CD4-positive, alpha-beta T cell treated with Interleukin-15 for 1 hour (primary cell): ENCODE results near the gene VPREB1.
"Not testable (repeated sequence)": the region's sequence is repeated elsewhere in the genome, so short reads cannot be mapped to it uniquely, and the experiment has no call there.

ENCODE experiments used
- DNase-seq: peaks from one replicate; pipeline ENCODE4 v3.0.0-alpha.2; 2020

VPREB1 gene

DNA sequence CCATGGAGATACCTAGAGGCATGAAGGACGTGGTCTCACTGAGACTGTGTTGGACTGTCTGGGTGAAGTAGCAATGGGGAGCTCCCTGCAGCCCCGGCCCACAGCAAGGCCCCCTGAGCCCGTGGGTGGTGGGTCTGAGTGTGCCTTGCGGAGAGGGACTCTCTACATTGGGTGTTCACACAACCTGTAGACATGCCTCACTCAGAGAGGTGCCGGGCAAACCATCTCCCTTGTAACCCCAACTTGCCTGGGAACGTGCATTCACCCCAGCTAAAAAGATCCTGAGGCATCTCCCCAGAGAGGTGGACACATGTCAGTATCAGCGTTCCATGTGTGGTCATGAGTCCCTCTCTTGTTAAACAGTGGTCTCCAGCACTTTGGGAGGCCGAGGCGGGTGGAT lies 2.1 kb downstream of the VPREB1 start:
- DNase-seq, result no peak

DNA sequence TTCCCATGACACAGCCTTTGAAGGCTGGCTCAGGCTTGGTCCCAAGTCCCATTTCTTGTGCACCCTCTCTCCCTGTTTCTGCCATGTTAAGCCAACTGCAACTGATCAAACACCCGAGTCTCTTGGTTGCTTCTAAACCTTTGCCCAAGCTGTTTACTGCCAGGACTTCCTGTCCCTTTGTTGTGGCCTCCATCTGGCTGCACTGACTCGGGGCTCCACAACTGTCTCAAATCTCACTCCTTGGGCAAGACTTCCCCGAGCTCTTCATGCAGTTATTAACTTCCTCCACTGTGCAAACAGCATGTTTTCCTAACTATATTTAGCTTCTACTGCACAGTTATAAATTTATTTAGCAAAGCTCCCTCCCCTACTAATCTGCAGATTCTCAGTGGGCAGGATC lies 4.3 kb downstream of the VPREB1 start:
- DNase-seq, result no peak

DNA sequence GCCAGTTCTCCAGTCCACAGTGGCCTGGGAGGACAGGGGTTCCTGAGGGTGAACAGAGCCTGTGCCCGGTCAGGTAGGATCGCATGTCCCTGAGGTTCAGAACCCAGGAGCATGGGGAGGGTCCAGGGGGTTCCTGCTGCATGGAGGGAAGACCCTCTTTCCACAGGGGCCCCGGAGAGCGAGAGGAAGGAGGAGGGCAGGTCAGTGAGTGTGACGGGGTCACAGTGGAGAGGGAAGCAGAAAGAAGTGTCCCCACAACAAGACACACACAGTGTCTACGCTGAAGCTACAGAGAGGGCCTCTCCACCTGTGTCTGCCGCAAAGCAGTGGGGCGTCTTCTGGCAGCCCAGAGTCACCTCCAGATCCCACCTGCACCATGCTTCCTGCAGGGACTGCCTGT lies 6.1 kb downstream of the VPREB1 start:
- DNase-seq, result not testable (repeated sequence)

DNA sequence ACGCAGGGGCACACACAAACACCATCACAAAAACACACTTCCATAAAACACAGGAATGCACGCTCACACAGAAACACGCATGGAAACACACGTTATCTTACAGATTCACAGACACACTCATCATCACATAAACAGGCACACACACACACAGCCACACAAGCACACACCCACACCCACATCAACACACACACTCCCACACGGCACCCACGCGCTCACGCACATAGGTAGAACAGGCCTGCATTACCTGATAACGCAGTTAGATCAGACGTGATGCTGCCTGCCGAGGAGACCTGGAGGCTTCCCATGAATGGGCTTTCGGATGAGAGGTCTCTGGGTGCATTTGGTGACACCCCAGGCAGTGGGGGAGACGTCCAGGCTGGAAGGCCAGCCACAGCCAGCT lies 11.5 kb downstream of the VPREB1 start:
- DNase-seq, result not testable (repeated sequence)

DNA sequence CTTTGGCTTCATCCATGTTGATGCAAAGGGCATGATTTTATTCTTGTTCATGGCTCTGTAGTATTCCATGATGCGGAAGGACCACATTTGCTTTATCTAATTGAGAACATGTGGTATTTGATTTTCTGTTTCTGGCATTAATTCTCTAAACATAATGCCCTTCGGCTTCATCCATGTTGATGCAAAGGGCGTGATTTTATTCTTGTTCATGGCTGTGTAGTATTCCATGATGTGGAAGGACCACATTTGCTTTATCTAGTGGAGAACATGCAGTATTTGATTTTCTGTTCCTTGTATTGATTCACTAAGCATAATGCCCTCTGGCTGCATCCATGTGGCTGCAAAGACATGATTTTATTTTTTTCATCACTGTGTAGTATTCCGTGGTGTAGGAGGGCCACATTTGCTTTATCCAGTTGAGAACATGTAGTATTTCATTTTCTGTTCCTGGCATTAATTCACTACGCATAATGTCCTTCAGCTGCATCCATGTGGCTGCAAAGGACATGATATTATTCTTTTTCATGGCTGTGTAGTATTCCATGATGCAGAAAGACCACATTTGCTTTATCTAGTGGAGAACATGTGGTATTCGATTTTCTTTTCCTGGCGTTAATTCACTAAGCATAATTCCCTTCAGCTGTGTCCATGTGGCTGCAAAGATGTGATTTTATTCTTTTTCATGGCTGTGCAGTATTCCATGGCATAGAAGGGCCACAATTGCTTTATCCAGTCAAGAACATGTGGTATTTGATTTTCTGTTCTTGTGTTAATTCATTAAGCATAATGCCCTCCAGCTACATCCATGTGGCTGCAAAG lies 14.2 kb downstream of the VPREB1 start:
- DNase-seq, result not testable (repeated sequence)

DNA sequence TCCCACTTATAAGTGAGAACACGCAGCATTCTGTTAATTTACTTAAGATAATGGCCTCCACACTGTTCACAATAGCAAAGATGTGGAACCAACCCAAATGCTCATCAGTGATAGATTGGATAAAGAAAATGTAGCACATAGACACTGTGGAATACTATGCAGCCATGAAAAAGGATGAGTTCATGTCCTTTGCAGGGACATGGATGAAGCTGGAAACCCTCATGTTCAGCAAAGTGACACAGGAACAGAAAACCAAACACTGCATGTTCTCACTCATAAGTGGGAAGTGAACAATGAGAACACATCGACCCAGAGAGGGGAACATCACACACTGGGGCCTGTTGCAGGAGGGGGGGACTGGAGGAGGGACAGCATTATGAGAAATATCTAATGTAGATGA lies 15.6 kb downstream of the VPREB1 start:
- not testable (repeated sequence) for DNase-seq

DNA sequence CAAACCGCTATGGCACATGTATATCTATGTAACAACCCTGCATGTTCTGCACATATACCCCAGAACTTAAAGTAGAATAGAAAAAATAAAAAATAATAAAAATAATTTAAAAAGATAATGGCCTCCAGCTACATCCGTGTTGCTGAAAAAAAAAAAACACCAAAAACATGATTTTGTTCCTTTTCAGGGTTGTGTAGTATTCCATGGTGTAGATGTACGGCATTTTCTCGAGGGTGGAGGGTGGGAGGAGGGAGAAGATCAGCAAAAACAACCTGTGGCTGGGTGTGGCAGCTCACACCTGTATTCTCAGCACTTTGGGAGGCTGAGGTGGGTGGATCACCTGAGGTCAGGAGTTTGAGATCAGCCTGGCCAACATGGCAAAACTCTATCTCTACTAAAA lies 16.0 kb downstream of the VPREB1 start:
- DNase-seq, result not testable (repeated sequence)

DNA sequence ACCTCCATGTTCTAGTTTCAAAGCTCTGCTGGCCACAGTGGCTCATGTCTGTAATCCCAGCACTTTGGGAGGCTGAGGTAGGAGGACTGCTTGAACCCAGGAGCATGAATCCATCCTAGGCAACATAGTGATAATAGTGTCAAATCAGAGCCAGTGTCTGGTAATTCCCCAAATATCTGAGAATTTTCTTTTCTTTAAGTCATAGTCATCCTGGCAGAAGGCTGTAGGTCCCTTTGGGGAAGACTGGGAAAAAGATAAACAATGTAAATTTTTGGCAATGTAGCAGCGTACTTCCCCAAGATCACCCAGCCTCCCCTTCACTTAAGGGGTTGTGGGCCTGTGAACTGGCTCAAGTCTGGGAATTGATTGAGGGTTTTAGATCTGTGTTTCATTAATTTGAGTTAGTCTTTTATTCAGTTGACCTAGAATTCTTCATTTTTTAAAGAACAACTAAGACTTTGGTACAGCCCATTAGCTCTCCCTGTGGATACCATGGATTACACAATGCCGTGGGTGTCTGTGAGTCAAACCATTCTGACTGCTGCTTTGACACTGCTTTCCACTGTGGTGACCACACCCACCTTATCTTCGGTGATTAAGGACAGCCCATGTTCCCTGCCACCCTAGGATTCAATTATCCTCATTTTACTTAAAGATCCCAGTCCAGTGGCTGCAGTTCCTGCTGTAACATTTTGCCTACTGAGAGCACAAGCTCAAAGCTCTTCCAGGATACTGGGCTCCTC lies 17.9 kb downstream of the VPREB1 start:
- DNase-seq, result not testable (repeated sequence)

DNA sequence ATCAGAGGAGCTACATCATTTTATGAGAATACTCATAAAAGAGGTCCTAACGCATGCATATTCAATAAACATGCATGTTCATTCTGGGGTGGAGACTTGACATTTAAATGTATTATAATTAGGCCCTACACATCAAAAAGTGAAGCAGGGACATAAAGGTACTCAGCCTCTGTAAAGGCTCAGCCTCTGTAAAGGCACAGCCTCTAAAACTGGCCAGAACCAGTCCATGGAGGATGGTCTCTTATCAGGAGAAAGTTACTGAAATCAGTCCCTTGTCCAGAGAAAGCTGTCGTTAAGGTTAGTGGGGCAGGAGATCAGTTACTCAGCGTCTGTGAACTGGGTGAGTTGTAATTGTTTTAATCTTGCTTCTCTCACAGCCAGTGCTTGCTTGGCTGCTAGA lies 19.2 kb downstream of the VPREB1 start:
- DNase-seq, result not testable (repeated sequence)

DNA sequence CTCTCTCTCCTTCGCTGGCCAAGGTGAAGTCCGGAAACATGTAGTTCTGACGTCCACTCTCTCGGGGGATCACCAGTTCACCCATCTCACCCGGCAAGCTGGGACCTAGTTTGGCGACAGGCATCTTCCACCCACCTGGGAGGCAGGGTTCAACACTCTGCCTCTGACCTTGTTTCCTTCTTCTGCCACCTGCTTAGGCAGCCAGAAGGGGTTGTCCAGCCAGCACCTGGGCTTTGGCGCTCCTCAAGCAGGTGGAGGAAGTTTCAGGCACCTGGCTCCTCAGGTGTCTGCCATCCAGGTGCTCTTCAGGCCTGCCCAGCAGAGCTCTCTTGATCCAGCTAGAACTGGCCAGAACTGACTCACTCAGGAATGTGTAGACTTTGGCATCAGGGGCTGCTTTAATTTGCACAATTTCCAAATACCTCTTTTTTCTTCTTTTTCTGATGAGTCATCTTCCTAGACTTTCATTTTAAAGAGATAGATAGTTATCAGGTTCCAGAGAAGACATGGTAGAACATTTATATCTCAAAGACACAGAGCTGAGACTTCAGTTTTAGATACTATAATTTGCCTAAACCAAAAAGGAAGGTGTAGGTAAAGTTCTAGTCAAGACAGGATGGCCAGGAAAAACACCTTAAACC lies 25.6 kb downstream of the VPREB1 start:
- DNase-seq, result not testable (repeated sequence)

DNA sequence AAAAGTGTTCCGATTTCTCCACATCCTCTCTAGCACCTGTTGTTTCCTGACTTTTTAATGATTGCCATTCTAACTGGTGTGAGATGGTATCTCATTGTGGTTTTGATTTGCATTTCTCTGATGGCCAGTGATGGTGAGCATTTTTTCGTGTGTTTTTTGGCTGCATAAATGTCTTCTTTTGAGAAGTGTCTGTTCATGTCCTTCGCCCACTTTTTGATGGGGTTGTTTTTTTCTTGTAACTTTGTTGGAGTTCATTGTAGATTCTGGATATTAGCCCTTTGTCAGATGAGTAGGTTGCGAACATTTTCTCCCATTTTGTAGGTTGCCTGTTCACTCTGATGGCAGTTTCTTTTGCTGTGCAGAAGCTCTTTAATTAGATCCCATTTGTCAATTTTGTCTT lies 32.8 kb downstream of the VPREB1 start:
- not testable (repeated sequence) for DNase-seq

DNA sequence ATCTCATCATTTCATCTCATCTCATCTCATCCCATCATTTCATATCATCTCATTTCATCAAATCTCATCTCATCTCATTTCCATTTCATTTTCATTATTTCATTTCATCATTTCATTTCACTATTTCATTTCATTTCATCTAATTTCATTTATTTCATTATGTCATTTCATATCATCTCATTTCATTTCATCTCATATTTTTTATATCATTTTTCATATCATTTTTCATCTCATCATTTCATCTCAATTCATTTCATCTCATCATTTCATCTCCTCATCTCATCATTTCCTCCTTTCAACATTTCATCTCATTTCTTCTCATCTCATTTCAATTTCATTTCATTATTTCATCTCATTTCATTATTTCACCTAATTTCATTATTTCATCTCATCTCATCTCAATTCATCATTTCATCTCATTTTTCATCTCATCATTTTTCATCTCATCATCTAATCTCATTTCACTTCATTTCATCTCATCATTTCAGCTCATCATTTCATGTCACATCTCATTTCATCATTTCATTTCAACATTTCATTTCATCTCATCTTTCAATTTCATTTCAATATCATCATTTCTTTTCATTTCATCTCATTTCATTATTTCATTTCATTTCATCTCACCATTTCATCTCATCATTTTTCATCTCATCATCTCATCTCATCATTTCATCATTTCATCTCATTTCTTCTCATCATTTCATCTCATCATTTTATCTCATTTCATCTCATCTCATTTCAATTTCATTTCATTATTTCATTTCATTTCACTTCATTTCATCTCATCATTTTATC lies 40.6 kb downstream of the VPREB1 start:
- not testable (repeated sequence) for DNase-seq

DNA sequence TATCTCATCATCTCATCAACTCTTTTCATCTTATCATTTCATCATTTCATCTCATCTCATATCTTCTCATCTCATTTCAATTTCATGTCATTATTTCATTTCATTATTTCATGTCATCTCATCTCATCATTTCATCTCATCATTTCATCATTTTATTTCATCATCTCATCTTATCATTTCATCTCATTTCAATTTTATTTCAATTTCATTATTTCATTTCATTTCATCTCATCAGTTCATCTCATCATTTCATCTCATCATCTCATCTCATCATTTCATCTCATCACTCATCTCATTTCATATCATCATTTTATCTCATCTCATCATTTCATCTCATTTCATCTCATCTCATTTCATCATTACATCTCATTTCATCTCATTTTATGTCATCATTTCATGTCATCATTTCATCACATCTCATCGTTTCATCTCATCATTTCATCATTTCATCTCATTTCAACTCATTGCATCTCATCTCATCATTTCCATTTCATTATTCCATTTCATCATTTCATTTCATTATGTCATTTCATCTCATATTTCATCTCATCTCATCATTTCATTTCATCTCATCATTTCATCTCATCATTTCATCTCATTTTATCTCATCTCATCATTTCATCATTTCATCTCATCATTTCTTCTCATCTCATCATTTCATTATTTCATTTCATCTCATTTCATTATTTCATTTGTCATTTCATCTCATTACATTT lies 42.0 kb downstream of the VPREB1 start:
- DNase-seq, result not testable (repeated sequence)

DNA sequence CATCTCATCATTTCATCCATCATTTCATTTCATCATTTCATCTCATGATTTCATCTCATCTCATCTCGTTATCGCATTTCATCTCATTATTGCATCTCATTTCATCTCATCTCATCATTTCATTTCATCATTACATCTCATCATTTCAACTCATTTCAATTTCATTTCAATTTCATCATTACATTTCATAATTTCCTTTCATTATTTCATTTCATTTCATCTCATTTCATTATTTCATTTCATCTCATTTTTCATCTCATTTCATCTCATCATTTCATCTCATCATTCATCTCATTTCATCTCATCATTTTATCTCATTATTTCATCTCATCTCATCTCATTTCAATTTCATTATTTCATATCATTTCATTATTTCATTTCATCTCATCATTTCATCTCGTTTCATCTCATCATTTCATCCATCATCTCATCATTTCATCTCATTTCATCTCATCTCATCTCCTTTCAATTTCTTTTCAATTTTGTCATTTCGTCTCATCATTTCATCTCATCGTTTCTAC lies 42.6 kb downstream of the VPREB1 start:
- not testable (repeated sequence) for DNase-seq

DNA sequence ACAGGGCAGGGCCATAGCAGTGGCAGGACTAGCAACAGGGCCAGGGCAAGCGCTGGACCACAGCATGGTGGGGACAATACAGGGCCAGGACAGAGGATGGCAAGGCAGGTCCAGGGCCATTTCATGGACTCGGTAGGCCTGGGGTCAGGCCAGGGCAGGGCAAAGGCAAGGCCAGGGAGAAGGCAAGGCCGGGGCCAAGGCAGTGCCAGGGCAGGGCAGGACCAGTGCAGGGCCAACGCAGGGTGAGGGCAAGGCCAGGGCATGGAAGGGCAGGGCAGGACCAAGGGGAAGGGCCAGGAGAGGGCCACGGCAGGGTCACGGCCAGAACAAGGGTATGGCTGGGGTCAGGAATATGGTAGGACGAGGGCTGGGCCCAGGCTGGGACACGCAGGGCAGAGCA lies 45.1 kb downstream of the VPREB1 start:
- not testable (repeated sequence) for DNase-seq

DNA sequence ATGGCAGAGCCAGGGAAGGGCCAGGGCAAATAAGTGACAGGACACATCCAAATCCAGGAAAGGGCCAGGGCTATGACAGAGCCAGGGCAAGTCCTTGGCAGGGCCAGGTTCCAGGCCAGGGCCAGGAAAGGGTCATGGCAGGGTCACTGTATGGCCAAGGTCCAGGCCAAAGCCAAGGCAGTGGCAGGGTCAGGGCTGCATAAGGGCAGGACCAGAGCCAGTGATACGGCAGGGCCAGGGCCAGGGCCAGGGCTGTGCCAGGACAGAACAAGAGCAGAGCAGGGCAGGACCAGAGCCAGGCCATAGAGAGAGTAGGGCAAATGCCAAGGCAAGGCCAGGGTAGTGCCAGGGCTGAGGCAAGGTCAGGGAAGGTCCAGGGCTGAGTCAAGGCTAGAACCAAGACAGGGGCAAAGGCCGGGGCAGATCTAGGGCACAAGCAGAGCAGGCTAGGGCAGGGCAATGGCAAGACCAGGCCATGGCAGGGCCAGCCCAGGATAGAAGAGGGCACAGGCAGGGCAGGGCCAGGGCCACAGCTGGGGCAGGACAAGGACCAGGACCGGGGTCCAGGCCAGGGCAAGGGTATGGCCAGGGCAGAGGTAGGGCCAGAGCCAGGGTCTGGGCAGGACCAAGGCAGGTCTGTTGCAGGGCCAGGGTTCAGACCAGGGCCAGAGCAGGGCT lies 46.7 kb downstream of the VPREB1 start:
- not testable (repeated sequence) for DNase-seq

DNA sequence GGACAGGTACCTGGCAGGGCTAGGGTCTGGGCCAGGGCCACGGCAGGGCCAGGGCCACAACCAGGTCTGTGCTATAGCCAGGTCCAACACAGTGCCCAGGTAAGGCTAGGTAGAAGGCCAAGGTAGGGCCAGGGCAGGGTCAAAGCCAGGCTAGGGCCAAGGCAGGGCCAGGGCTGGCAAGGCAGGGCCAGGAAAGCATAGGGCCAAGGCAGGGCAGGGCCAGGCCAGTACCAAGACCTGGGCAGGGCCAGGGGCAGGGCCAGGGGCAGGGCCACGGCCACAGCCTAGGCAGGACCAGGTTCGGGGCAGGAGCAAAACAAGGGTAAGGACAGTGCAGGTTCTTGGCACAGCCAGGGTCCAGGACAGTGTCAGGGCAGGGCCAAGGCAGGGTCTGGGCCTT lies 48.1 kb downstream of the VPREB1 start:
- not testable (repeated sequence) for DNase-seq

DNA sequence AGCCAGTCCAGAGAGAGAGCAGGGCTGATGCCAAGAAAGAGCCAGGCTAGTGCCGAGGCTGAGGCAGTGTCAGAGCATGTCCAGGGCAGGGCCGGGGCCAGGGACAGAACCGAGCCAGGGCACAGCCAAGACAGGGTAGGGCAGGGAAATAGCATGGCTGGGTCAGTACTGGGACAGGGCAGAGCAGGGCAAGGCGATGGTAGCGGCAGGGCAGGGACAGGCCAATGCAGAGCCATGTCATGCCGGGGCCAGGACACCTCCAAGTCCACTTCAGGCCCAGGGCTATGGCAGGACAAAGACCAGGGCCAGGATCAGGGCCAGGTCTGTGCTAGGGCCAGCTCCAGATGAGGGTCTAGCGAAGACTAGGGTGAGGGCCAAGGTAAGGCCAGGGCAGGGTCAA lies 48.9 kb downstream of the VPREB1 start:
- DNase-seq, result not testable (repeated sequence)

DNA sequence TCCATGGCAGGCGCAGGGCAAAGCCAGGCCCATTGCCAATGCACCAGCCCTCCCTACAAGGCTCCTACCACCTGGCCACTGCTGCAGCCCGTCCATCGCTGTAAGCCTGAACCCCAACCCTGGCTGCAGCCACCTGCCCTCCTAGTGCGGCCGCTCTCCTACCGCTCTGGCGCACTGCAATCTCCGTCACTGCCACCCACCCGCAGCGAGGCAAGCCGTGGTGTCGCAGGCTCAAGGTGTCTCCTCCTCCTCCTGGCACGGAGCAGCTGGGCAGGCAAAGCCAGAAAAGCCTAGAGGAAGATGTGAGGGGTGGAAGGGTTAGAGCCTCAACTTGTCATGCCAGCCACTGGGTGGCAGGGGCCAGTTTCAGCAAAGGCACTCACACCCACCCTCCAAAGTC lies 50.1 kb downstream of the VPREB1 start:
- not testable (repeated sequence) for DNase-seq
